HCT116 (cell line): ENCODE data around the gene CYP46A1. TPM values are rescaled to one million over a fixed set of nuclear protein-coding genes. Genes with fewer than 3 reads are reported as not detected.

ENCODE experiments used
- ATAC-seq: fragments of 200-7000 bp; cut with Tn5 transposase; 2 replicates; pipeline ENCODE4 v1.9.1; 2020; ENCODE audit warnings: mild to moderate bottlenecking, moderate library complexity
- BruUV-seq: library from RNA; stranded (reverse); fragments of 400-500 nt; replicated peaks from 2 replicates; lab custom pipeline; 2021; lab: Mats Ljungman, UMichigan
- CTCF ChIA-PET: fragments of 300-600 bp; sonication (Branson Sonifier 250); formaldehyde crosslinking; loops from one replicate; lab custom pipeline; 2021; ENCODE audit warnings: antibody characterized with exemption; lab: Charles Lee
- POLR2A ChIA-PET: fragments of 300-600, 350-600 bp; sonication (Branson Sonifier 250); formaldehyde crosslinking; loops from one replicate; lab custom pipeline; 2021; ENCODE audit warnings: antibody characterized with exemption; lab: Charles Lee
- RAD21 ChIA-PET, 2 experiments: fragments of 300-600 bp; sonication (Branson Sonifier 250); formaldehyde crosslinking; loops; one replicate each; lab custom pipeline; 2023; ENCODE audit warnings: low total read pairs in 2 of 2; ENCODE audit not compliant: uncharacterized antibody in 2 of 2, unreplicated experiment in 2 of 2, low non-redundant PET in 1 of 2; lab: Charles Lee
- DNase-seq: peaks from one replicate; pipeline ENCODE4 v3.0.0-alpha.2; 2010; ENCODE audit warnings: low read depth, low spot score
- H2AFZ ChIP-seq: fragments of 200-600 bp; shearing (Covaris generic), sonication (generic); 2 replicates; pipeline ENCODE4 v1.6.1; 2017; ENCODE audit warnings: low read depth, mixed run types, mixed read lengths, antibody characterized with exemption, low read length; ENCODE audit not compliant: poor library complexity, severe bottlenecking
- H3K27ac ChIP-seq: 2 replicates; pipeline ENCODE4 v1.5.1; 2012; ENCODE audit warnings: low read depth, low read length
- H3K27me3 ChIP-seq: fragments of 200-600 bp; sonication (generic); 2 replicates; pipeline ENCODE4 v1.6.1; 2016; ENCODE audit warnings: mixed run types, low read length, mixed read lengths; ENCODE audit not compliant: insufficient read depth
- H3K36me3 ChIP-seq, 2 experiments: fragments of 200-500 bp in 1 of 2; fragments of 200-600 bp in 1 of 2; sonication (Bioruptor generic) in 1 of 2; sonication (generic) in 1 of 2; 2 replicates each; pipeline versions ENCODE4 v1.5.1 to v1.6.1; 2014 to 2016; ENCODE audit warnings: low read length in 2 of 2, inconsistent platforms in 1 of 2, mixed read lengths in 1 of 2, mixed run types in 1 of 2; ENCODE audit not compliant: insufficient read depth in 2 of 2, control insufficient read depth in 1 of 2
- H3K4me1 ChIP-seq, 2 experiments: fragments of 200-600 bp in 1 of 2; sonication (generic) in 1 of 2; 2 replicates each; pipeline versions ENCODE4 v1.5.1 to v1.6.1; 2012 to 2017; ENCODE audit warnings: low read length in 2 of 2, inconsistent platforms in 1 of 2, mild to moderate bottlenecking in 1 of 2, mixed read lengths in 1 of 2, mixed run types in 1 of 2, moderate library complexity in 1 of 2; ENCODE audit not compliant: insufficient read depth in 2 of 2, control insufficient read depth in 1 of 2
- H3K4me2 ChIP-seq: fragments of 200-600 bp; sonication (generic); 2 replicates; pipeline ENCODE4 v1.6.1; 2017; ENCODE audit warnings: mixed run types, low read length, mixed read lengths
- H3K4me3 ChIP-seq, 2 experiments: fragments of 200-600 bp in 1 of 2; sonication (generic) in 1 of 2; replicated peaks in 1 of 2; 2 replicates each; pipeline ENCODE4 v1.5.1; 2011 to 2016; ENCODE audit warnings: low read length in 2 of 2, control low read depth in 1 of 2, low read depth in 1 of 2, mild to moderate bottlenecking in 1 of 2, mixed read lengths in 1 of 2, mixed run types in 1 of 2
- H3K79me2 ChIP-seq: fragments of 200-600 bp; sonication (generic); 2 replicates; pipeline ENCODE4 v1.6.1; 2017; ENCODE audit warnings: mild to moderate bottlenecking, mixed run types, low read length, moderate library complexity, mixed read lengths; ENCODE audit not compliant: insufficient read depth
- H3K9ac ChIP-seq: fragments of 200-600 bp; sonication (generic); 2 replicates; pipeline ENCODE4 v1.6.1; 2016; ENCODE audit warnings: low read length, mixed read lengths
- H3K9me2 ChIP-seq: fragments of 200-600 bp; sonication (generic), shearing (Covaris generic); 2 replicates; pipeline ENCODE4 v1.6.1; 2017; ENCODE audit warnings: mixed run types, mild to moderate bottlenecking, moderate library complexity; ENCODE audit not compliant: insufficient read depth
- H3K9me3 ChIP-seq, 2 experiments: fragments of 200-500 bp in 1 of 2; fragments of 200-600 bp in 1 of 2; sonication (Bioruptor generic) in 1 of 2; sonication (generic) in 1 of 2; 2 replicates each; pipeline ENCODE4 v1.6.1; 2014 to 2017; ENCODE audit warnings: low read length in 2 of 2, mixed read lengths in 2 of 2, inconsistent platforms in 1 of 2, low read depth in 1 of 2, mild to moderate bottlenecking in 1 of 2, mixed run types in 1 of 2, moderate library complexity in 1 of 2; ENCODE audit not compliant: control insufficient read depth in 1 of 2, insufficient read depth in 1 of 2
- H4K20me1 ChIP-seq: fragments of 200-600 bp; sonication (generic), shearing (Covaris generic); 2 replicates; pipeline ENCODE4 v1.6.1; 2017; ENCODE audit warnings: mixed run types, mild to moderate bottlenecking, moderate library complexity; ENCODE audit not compliant: insufficient read depth
- CBX3 ChIP-seq: IDR thresholded peaks from 2 replicates; pipeline ENCODE4 v1.6.1; 2012; ENCODE audit warnings: low read depth
- EGR1 ChIP-seq: IDR thresholded peaks from 2 replicates; pipeline ENCODE4 v1.6.1; 2012; ENCODE audit warnings: low read depth
- ELF1 ChIP-seq: IDR thresholded peaks from 2 replicates; pipeline ENCODE4 v1.6.1; 2012; ENCODE audit warnings: low read depth, borderline replicate concordance
- EZH2phosphoT487 ChIP-seq: fragments of 200-600 bp; IDR thresholded peaks from 2 replicates; pipeline ENCODE4 v1.6.1; 2018; ENCODE audit warnings: antibody characterized with exemption, borderline replicate concordance
- POLR2A ChIP-seq: IDR thresholded peaks from 2 replicates; pipeline ENCODE4 v1.7.0; 2011; ENCODE audit warnings: borderline replicate concordance; ENCODE audit not compliant: insufficient read depth, insufficient read length; ENCODE audit errors: extremely low read depth
- POLR2AphosphoS5 ChIP-seq: IDR thresholded peaks from 2 replicates; pipeline ENCODE4 v1.6.1; 2011; ENCODE audit warnings: mild to moderate bottlenecking, low read depth, low read length, moderate library complexity
- RAD21 ChIP-seq: IDR thresholded peaks from 2 replicates; pipeline ENCODE4 v1.6.1; 2012; ENCODE audit warnings: low read depth, mild to moderate bottlenecking
- SIN3A ChIP-seq: IDR thresholded peaks from 2 replicates; pipeline ENCODE4 v1.6.1; 2012; ENCODE audit warnings: low read depth
- SP1 ChIP-seq: IDR thresholded peaks from 2 replicates; pipeline ENCODE4 v1.6.1; 2012; ENCODE audit warnings: low read depth
- SRF ChIP-seq: IDR thresholded peaks from 2 replicates; pipeline ENCODE4 v1.6.1; 2012; ENCODE audit warnings: low read depth
- YY1 ChIP-seq: IDR thresholded peaks from 2 replicates; pipeline ENCODE4 v1.6.1; 2011; ENCODE audit warnings: low read length, low read depth, moderate library complexity, mild to moderate bottlenecking; ENCODE audit not compliant: insufficient replicate concordance; ENCODE audit errors: extremely low read depth
- ZNF274 ChIP-seq: fragments of 200-500 bp; sonication (Bioruptor generic); IDR thresholded peaks from 2 replicates; pipeline ENCODE4 v1.6.1; 2014; ENCODE audit warnings: mild to moderate bottlenecking, low read depth, low read length, inconsistent platforms
- intact Hi-C: fragments of 100-400 bp; cut with micrococcal nuclease; formaldehyde crosslinking; loops from 2 replicates; pipeline ENCODE4 v1.10.0; 2022
- total RNA-seq: library from RNA; stranded (reverse); gene quantifications from one replicate; pipeline ENCODE4 v1.2.1, GENCODE V29; 2021; ENCODE audit not compliant: unreplicated experiment
- TF ChIP-seq, protein P1 (sequence below): IDR thresholded peaks from 2 replicates; pipeline ENCODE4 v1.6.1; 2011; ENCODE audit warnings: mild to moderate bottlenecking, low read length, moderate library complexity; ENCODE audit not compliant: insufficient replicate concordance; ENCODE audit errors: extremely low read depth
- TF ChIP-seq, protein P2 (sequence below), 3 experiments: fragments of 200-600 bp in 1 of 3; sonication (generic) in 1 of 3; IDR thresholded peaks in 2 of 3; conservative IDR thresholded peaks in 1 of 3; 2 replicates each; pipeline ENCODE4 v1.5.1; 2012 to 2017; ENCODE audit warnings: low read depth in 2 of 3, low read length in 2 of 3, antibody characterized with exemption in 1 of 3, borderline replicate concordance in 1 of 3, control low read depth in 1 of 3, mild to moderate bottlenecking in 1 of 3, mixed read lengths in 1 of 3, mixed run types in 1 of 3, moderate library complexity in 1 of 3; ENCODE audit not compliant: insufficient read depth in 1 of 3
- TF ChIP-seq, protein P3 (sequence below): IDR thresholded peaks from 2 replicates; pipeline ENCODE4 v1.6.1; 2012
- TF ChIP-seq, protein P4 (sequence below): IDR thresholded peaks from 2 replicates; pipeline ENCODE4 v1.6.1; 2012

CYP46A1 gene
- total RNA-seq, 1 experiment from 2014 or later = 0.76 TPM

DNA sequence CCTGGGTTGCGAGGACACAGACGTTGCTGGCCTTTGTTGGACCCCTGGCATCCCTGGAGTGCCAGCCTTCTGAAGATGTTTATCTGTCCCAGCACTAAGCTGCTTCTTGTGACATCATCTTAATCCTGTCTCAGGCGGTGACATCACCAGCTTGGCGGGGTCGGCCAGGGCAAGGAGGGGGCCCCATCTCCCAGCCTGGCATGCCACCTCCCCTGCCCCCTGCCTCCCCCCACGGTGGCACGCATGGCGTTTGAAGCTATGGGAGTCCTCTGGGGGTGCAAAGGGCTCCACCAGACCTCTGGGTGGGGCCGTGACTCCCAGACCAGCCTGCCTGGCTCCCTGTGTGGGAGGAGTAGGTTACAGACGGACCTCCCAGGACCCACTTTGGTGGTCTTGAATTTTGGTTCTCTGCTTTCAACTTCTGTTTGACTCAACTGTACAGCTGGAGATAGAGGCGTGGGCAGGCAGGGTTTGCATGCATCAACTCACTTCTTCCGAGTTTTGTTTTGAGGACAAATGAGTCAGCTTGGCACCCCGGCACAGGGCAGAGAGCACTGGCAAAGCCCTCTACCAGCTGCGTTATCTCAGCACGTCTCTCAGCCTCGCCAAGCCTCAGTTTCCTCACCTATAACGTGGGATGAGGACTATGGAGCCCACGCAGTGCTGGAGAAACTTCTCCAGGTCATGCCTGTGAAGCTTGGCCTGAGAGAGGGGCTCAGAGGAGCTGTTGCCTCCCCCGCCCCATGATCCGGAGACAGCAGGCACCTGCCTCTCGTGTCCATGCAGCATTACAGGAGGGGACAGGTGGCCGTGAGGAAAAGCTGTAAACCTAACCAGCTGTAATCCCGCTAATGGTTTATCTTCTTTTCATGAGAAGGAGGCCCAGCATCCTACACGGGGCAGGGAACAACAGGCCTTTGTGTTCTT lies 70.3 kb downstream of the CYP46A1 start:
- Histone ChIP-seq H3K9me2 (no peaks in the 10 kb centered on the region), H3K4me2 (no peak overlapping the region), H4K20me1 (no peaks in the 10 kb centered on the region), H3K4me3 (no peak overlapping the region), H3K4me1 (peaks cover 28 to 68% of the 10 kb centered on the region in 2 experiments), H3K79me2 (no peaks in the 10 kb centered on the region), H3K27me3 (no peaks in the 10 kb centered on the region; the same call in 1 of the 2 replicates), H3K27ac (no peak overlapping the region), H2AFZ (no peak overlapping the region), H3K9ac (no peak overlapping the region), H3K36me3 (no peaks in the 10 kb centered on the region), H3K9me3 (no peaks in the 10 kb centered on the region)
- RAD21 ChIA-PET = no interaction called here
- DNase-seq (no peak), ATAC-seq (no peak)
- POLR2A ChIA-PET = no interaction called here
- no peak for TF ChIP-seq EZH2phosphoT487
- TF ChIP-seq SP1 = no peak
- TF ChIP-seq, protein P1, sequence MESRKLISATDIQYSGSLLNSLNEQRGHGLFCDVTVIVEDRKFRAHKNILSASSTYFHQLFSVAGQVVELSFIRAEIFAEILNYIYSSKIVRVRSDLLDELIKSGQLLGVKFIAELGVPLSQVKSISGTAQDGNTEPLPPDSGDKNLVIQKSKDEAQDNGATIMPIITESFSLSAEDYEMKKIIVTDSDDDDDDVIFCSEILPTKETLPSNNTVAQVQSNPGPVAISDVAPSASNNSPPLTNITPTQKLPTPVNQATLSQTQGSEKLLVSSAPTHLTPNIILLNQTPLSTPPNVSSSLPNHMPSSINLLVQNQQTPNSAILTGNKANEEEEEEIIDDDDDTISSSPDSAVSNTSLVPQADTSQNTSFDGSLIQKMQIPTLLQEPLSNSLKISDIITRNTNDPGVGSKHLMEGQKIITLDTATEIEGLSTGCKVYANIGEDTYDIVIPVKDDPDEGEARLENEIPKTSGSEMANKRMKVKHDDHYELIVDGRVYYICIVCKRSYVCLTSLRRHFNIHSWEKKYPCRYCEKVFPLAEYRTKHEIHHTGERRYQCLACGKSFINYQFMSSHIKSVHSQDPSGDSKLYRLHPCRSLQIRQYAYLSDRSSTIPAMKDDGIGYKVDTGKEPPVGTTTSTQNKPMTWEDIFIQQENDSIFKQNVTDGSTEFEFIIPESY = no peak
- TF ChIP-seq YY1 = no peak
- TF ChIP-seq, protein P2, sequence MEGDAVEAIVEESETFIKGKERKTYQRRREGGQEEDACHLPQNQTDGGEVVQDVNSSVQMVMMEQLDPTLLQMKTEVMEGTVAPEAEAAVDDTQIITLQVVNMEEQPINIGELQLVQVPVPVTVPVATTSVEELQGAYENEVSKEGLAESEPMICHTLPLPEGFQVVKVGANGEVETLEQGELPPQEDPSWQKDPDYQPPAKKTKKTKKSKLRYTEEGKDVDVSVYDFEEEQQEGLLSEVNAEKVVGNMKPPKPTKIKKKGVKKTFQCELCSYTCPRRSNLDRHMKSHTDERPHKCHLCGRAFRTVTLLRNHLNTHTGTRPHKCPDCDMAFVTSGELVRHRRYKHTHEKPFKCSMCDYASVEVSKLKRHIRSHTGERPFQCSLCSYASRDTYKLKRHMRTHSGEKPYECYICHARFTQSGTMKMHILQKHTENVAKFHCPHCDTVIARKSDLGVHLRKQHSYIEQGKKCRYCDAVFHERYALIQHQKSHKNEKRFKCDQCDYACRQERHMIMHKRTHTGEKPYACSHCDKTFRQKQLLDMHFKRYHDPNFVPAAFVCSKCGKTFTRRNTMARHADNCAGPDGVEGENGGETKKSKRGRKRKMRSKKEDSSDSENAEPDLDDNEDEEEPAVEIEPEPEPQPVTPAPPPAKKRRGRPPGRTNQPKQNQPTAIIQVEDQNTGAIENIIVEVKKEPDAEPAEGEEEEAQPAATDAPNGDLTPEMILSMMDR (IDR thresholded peaks at IDR 0.05 in 2 of 3, conservative IDR thresholded peaks at IDR 0.05 in 1 of 3; ENCODE audit: borderline replicate concordance in 1 of 3, insufficient read depth in 1 of 3, low read depth in 2 of 3, low read length in 2 of 3) = no peak
- TF ChIP-seq SRF = no peak
- TF ChIP-seq ELF1 = no peak
- no peak for TF ChIP-seq POLR2A
- TF ChIP-seq, protein P3, sequence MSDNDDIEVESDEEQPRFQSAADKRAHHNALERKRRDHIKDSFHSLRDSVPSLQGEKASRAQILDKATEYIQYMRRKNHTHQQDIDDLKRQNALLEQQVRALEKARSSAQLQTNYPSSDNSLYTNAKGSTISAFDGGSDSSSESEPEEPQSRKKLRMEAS = no peak
- TF ChIP-seq CBX3 = no peak
- no peak for TF ChIP-seq RAD21
- TF ChIP-seq SIN3A = no peak
- no peak for TF ChIP-seq EGR1
- TF ChIP-seq ZNF274 = no peak
- no peak for TF ChIP-seq POLR2AphosphoS5
- TF ChIP-seq, protein P4, sequence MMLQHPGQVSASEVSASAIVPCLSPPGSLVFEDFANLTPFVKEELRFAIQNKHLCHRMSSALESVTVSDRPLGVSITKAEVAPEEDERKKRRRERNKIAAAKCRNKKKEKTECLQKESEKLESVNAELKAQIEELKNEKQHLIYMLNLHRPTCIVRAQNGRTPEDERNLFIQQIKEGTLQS = no peak
- CTCF ChIA-PET = no interaction called here
- BruUV-seq = no TSS peak
- intact Hi-C loops = loop anchor here (5.0 kb wide), 1 partner anchor 38 kb away; the partner anchor contains the start of gene EML1
